ENCODE measurements around the gene RABGEF1.
"Not testable (repeated sequence)": the region's sequence is repeated elsewhere in the genome, so short reads cannot be mapped to it uniquely, and the experiment has no call there.

RABGEF1 gene

GRCh38 chr7:66767486-66767885 is 27.0 kb downstream of the RABGEF1 start:
- not testable (repeated sequence) for DNase-seq

GRCh38 chr7:66768865-66769832 is 28.6 kb downstream of the RABGEF1 start:
- no peak for DNase-seq

GRCh38 chr7:66769833-66770512 is 29.4 kb downstream of the RABGEF1 start:
- DNase-seq = no peak

DNA sequence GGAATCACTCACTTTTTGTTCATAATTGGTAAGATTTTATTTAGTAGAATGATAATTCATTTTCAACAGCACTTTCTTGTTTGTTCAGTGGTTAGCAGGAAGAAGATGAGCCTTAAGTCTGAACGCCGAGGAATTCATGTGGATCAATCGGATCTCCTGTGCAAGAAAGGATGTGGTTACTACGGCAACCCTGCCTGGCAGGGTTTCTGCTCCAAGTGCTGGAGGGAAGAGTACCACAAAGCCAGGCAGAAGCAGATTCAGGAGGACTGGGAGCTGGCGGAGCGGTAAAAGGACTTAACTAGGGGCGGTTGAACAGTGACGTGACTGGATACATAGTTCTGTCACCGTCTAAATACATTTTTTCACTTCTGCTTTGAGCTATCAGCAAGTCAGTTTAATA is 31.3 kb downstream of the RABGEF1 start:
- no peak for DNase-seq

DNA sequence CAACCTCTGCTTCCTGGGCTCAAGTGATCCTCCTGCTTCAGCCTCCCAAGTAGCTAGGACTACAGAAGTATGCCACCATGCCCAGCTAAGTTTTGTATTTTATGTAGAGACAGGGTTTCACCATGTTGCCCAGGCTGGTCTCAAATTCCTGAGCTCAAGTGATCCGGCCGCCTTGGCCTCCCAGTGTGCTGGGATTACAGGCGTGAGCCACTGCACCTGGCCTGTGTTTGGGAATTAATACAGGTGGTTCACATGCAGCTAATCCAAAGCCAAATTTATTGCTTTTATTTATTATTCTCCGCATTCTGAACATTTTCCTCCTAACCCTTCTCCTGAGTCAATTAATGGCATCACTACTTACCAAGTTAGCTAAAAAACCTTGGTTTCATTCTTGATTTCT is 33.2 kb downstream of the RABGEF1 start:
- DNase-seq = not testable (repeated sequence)

GRCh38 chr7:66776383-66776782 is 35.9 kb downstream of the RABGEF1 start:
- DNase-seq = not testable (repeated sequence)

DNA sequence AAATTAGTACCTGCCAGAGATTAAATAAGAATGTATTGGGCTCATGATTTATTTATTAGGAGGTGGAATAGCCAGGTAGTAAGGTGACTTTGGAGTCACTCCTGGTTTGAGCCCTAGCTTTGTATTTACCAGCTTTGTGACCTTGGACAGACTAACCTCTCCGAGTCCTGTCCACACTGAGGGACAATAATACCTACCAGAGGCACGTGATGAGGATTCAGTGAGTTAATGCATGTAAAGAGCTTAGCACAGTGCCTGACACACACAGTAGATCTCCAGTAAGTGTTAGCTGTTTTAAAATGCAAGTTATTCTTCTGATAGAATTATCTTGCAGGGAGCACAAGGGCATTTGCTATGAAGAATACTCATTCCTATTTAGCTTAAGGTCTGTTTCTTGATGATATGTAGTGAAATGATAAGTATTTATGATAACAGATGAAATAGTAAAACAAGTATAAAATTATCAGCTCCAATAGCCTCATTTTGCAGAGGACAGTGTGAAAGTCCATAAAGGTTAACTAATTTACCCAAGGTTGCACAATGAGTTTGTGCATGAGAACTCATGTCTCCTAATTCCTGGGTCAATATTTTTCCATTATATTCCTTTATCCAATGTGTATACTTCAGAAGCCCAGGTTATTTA is 36.4 kb downstream of the RABGEF1 start:
- DNase-seq = no peak

DNA sequence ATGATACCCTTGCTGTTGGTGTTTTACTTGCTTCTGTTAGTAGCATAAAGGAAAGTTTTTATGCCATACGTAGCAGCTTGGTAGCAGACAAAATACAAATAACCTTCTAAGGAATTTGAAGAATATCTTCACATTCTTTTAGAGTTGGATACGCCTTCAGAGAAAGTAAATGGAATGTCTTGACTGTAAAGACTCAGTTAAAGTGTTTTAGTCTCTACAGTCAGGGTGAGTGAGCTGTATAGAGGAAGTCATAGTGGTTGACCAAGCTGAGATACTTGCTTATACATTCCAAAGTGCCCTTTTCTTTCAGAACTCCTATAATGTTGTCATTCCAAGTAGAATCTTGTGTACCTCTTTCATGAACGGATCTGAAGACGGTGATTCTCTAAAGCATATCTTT is 37.7 kb downstream of the RABGEF1 start:
- no peak for DNase-seq

GRCh38 chr7:66779669-66780409 is 39.3 kb downstream of the RABGEF1 start:
- DNase-seq = no peak

DNA sequence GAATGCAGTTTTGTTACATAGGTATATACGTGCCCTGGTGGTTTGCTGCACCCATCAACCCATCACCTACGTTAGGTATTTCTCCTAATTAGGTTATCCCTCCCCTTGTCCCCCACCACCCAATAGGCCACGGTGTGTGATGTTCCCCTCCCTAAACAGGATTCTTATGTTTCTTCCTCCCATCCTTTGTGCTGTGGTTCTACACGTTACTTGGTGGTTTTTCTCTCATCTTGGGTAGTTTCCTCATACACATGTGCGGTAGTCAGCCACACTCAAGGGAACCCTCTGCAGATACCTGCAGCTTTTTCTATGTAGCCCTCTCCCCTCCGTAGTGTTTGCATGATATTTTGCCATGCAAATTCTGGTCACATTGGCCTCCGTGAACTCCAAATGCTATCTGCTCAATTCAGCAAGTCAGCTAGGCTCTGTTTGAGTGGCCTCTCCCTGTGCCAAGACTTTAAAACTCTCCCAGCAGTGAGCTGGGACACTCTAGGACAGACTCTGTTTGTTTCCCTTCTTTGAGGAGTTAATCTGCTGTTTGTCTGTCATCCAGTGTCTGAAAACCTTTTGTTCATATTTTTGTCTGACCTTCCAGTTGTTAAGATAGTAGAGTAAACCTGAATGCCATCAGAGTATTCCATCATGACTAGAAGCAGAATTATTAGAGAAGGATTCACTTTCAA is 41.0 kb downstream of the RABGEF1 start:
- no peak for DNase-seq

DNA sequence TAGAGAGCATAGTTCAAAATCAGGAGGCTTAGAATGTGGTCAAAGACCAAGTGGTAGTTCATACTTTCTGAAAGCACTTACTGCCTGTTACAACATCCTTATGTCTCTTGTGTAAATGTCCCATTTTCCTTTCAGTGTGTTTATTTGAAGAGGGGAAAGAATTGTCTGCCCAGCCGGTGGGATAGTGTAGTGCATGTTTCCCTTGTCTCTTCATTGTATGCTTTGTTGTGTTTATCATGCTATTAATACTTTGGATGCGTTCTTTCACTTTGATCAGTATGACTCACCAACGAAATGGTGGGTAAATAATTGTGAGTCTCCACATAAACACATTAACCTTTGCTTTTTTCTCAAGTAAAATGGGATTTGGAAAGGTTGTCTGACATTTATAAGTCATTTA is 42.3 kb downstream of the RABGEF1 start:
- DNase-seq = not testable (repeated sequence)

- not testable (repeated sequence) for DNase-seq
These were observed 43.5 kb downstream of the RABGEF1 start for GRCh38 chr7:66783887-66784595.

DNA sequence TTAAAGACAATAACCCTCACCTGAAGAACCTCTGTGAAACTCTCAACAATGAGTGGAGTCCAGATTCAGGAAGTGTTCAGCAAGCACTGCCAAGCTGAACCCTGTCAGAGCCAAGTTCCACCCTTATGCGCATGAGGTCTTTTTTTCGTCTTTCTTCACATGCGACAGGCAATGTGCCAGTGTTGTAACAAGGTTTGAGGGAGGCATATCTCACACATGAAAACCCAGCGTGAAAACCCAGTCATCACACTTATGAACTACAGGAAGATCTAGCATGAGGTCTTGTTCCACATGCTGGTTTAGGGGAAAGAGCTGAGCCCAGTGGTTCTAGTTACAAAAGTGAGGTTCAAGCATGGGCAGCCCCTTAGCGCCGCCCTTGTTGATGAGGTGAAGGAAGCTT is 49.7 kb downstream of the RABGEF1 start:
- no peak for DNase-seq

- DNase-seq = no peak
These were observed 50.2 kb downstream of the RABGEF1 start for GRCh38 chr7:66790725-66791124.

- DNase-seq = no peak
These were observed 60.1 kb downstream of the RABGEF1 start for GRCh38 chr7:66800591-66800990.

- DNase-seq = no peak
These were observed 63.5 kb downstream of the RABGEF1 start for GRCh38 chr7:66804001-66804400.

DNA sequence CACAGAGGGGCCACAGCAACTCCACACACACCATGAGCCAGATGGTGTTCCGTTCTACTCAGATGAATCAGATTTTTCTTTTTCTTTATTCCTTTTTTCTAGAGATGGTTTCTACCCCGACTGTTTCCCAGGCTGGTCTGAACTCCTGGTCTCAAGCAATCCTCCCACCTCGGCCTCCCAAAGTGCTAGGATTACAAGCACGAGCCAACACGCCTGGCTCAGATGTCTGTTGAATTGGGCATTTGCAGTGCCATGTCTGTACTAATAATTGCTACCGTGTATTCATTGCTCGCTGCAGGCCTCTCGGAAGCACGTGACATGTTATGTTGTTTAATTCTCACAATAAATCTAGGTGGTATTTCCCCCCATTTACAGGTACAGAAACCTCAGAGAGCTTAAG is 67.2 kb downstream of the RABGEF1 start:
- no peak for DNase-seq

GRCh38 chr7:66810716-66811115 is 70.2 kb downstream of the RABGEF1 start:
- DNase-seq = no peak

DNA sequence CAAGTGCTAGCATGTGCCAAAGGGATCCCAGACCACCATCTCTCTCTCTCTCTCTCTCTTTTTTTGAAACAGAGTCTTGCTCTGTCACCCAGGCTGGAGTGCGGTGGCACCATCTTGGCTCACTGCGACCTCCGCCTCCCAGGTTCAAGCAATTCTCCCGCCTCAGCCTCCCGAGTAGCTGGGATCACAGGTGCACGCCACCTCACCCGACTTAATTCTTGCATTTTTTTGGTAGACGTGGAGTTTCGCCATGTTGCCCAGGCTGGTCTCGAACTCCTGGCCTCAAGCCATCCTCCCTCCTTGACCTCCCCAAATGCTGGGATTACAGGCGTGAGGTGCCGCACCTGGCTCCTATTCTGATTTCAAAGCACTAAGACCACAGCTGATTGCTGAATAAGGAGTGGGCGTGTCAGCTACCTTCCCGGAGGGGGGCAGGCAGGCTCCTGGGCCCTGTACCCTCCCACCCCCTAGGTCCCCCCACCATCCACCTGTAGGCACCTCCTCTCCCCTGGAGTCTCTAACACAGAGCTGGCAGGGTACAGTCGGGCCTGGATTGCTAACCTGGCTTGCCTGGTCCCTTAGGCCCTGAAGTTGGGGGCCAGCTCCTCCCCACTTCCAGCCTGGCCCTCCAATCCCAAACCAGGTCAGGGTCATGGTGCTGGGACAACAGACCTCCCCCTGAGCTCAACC is 74.8 kb downstream of the RABGEF1 start:
- DNase-seq = not testable (repeated sequence)

- no peak for DNase-seq
These were observed 75.4 kb downstream of the RABGEF1 start for GRCh38 chr7:66815951-66816350.

DNA sequence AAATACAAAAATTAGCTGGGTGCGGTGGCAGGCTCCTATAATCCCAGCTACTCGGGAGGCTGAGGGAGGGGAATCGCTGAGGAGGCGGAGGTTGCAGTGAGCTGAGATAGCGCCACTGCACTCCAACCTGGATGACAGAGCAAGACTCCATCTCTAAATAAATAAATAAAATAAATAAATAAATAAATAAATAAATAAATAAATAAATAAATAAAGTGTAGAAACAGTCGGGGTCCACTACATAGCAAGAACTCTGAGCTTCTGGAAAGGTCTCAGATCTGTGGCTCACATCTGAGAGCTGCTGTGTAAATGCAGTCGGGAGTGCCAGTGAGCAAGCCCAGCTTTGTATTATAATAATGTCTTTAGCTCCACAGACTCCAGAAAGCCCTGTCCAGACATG is 76.1 kb downstream of the RABGEF1 start:
- not testable (repeated sequence) for DNase-seq
